ENCODE data around the gene ADAMTS6.

- TF ChIP-seq POLR2AphosphoS5 (IDR thresholded peaks at IDR 0.05; ENCODE audit: low read depth, low read length) (no peak), POLR2A (IDR thresholded peaks at IDR 0.05; ENCODE audit: low read depth, low read length) (no peak)
Measured at GRCh38 chr5:65252977-65253376, 228.7 kb downstream of the ADAMTS6 start.

Data from GM12892 (cell line).